ENCODE measurements around the gene AGBL4.

GRCh38 chr1:48488721-48489120 lies 1535.0 kb downstream of the AGBL4 start:
- TF ChIP-seq CTCF (IDR thresholded peaks at IDR 0.05) (no peak), POLR2A (IDR thresholded peaks at IDR 0.05) (no peak)
